Liver (tissue), 9 donors: ENCODE results near the gene NCKIPSD. TPM values are rescaled to one million over a fixed set of nuclear protein-coding genes. Genes with fewer than 3 reads are reported as not detected.

Source experiments
- DNase-seq: peaks from one replicate; pipeline ENCODE4 v3.0.0-alpha.2; 2017; ENCODE audit warnings: low spot score
- H3K27ac ChIP-seq, 2 donors: one replicate each; pipeline ENCODE4 v1.7.0; 2013; ENCODE audit warnings: inconsistent platforms in 2 of 2, low read length in 2 of 2, control low read depth in 1 of 2, low read depth in 1 of 2, mild to moderate bottlenecking in 1 of 2
- H3K27me3 ChIP-seq, 4 donors: one replicate each; pipeline versions ENCODE4 v1.6.1 to v1.7.0; 2013; ENCODE audit warnings: low read length in 3 of 4, inconsistent platforms in 1 of 4, mild to moderate bottlenecking in 1 of 4, moderate library complexity in 1 of 4; ENCODE audit not compliant: control insufficient read depth in 4 of 4, insufficient read depth in 4 of 4
- H3K36me3 ChIP-seq, 4 donors: one replicate each; pipeline versions ENCODE4 v1.6.1 to v1.7.0; 2013; ENCODE audit warnings: low read length in 3 of 4, mild to moderate bottlenecking in 3 of 4, low read depth in 1 of 4, moderate library complexity in 1 of 4; ENCODE audit not compliant: control insufficient read depth in 4 of 4, insufficient read depth in 3 of 4
- H3K4me1 ChIP-seq, 4 donors: one replicate each; pipeline versions ENCODE4 v1.6.1 to v1.7.0; 2013; ENCODE audit warnings: low read length in 3 of 4, mild to moderate bottlenecking in 3 of 4, moderate library complexity in 1 of 4; ENCODE audit not compliant: control insufficient read depth in 4 of 4, insufficient read depth in 4 of 4
- H3K4me3 ChIP-seq, 3 donors: one replicate each; pipeline versions ENCODE4 v1.6.1 to v1.7.0; 2013; ENCODE audit warnings: low read length in 3 of 3, control low read depth in 1 of 3, low read depth in 1 of 3, mild to moderate bottlenecking in 1 of 3
- H3K9ac ChIP-seq, 2 donors: one replicate each; pipeline ENCODE4 v1.7.0; 2013; ENCODE audit warnings: low read length in 2 of 2, mild to moderate bottlenecking in 2 of 2, moderate library complexity in 2 of 2, control low read depth in 1 of 2, low read depth in 1 of 2
- H3K9me3 ChIP-seq, 4 donors: one replicate each; pipeline versions ENCODE4 v1.6.1 to v1.7.0; 2013; ENCODE audit warnings: low read length in 3 of 4; ENCODE audit not compliant: control insufficient read depth in 4 of 4
- FOXA2 ChIP-seq: IDR thresholded peaks from 2 replicates; pipeline ENCODE4 v1.6.1; 2016; ENCODE audit warnings: antibody characterized with exemption
- GABPA ChIP-seq, 2 donors: IDR thresholded peaks in 1 of 2; conservative IDR thresholded peaks in 1 of 2; 2 replicates each; pipeline ENCODE4 v1.6.1; 2016; ENCODE audit warnings: antibody characterized with exemption in 2 of 2, mild to moderate bottlenecking in 1 of 2, moderate library complexity in 1 of 2
- HNF4A ChIP-seq, 2 donors: conservative IDR thresholded peaks; 2 replicates each; pipeline ENCODE4 v1.6.1; 2016; ENCODE audit warnings: antibody characterized with exemption in 2 of 2, mild to moderate bottlenecking in 2 of 2
- JUND ChIP-seq, 2 donors: IDR thresholded peaks; 2 replicates each; pipeline ENCODE4 v1.6.1; 2016; ENCODE audit warnings: antibody characterized with exemption in 2 of 2
- NR2F2 ChIP-seq: IDR thresholded peaks from 2 replicates; pipeline ENCODE4 v1.6.1; 2016; ENCODE audit warnings: antibody characterized with exemption
- RAD21 ChIP-seq, 2 donors: IDR thresholded peaks; 2 replicates each; pipeline ENCODE4 v1.6.1; 2016; ENCODE audit warnings: antibody characterized with exemption in 2 of 2, mild to moderate bottlenecking in 2 of 2
- REST ChIP-seq: IDR thresholded peaks from 2 replicates; pipeline ENCODE4 v1.6.1; 2016; ENCODE audit warnings: antibody characterized with exemption, mild to moderate bottlenecking
- RXRA ChIP-seq, 2 donors: IDR thresholded peaks; 2 replicates each; pipeline ENCODE4 v1.6.1; 2017 to 2018; ENCODE audit warnings: antibody characterized with exemption in 2 of 2, mild to moderate bottlenecking in 1 of 2
- SP1 ChIP-seq: IDR thresholded peaks from 2 replicates; pipeline ENCODE4 v1.6.1; 2018; ENCODE audit warnings: antibody characterized with exemption, mild to moderate bottlenecking
- YY1 ChIP-seq: IDR thresholded peaks from 2 replicates; pipeline ENCODE4 v1.6.1; 2016; ENCODE audit warnings: antibody characterized with exemption, mild to moderate bottlenecking
- ZBTB33 ChIP-seq: IDR thresholded peaks from 2 replicates; pipeline ENCODE4 v1.6.1; 2016; ENCODE audit warnings: antibody characterized with exemption
- WGBS: extraction: QIAGEN DNeasy Blood & Tissue Kit; methylation state at CpG from one replicate; pipeline ENCODE4 v1.1.7; 2013; 5-methylcytosine and 5-hydroxymethylcytosine counted together
- polyA plus RNA-seq, 2 donors: library from polyadenylated mRNA; stranded (reverse) in 1 of 2; unstranded in 1 of 2; fragments of 200-250 nt in 1 of 2; fragments of >200 nt in 1 of 2; fragmentation: Nextera tagmentation in 1 of 2; extraction: Ambion mirVana in 1 of 2; gene quantifications; one replicate each; pipeline versions ENCODE4 v1.2.1 to v1.2.3, GENCODE V29; 2013 to 2015
- total RNA-seq, 2 donors: library from RNA; depleted of rRNA; stranded (reverse); fragments of >200 nt; gene quantifications; one replicate each; pipeline ENCODE4 v1.2.3, GENCODE V29; 2014
- TF ChIP-seq, protein P1 (sequence below): fragments of 150-350 bp; IDR thresholded peaks from 2 replicates; pipeline ENCODE4 v1.5.1; 2017; ENCODE audit warnings: improper control_type of control experiment, low read depth, low read length; ENCODE audit not compliant: missing input control
- donor health status: healthy.
- donor health status: healthy.
- donor health status: healthy.
- donor health status: healthy.
- donor health status: healthy.

NCKIPSD gene
- total and polyA plus RNA-seq, 4 donors, result 5.9 to 12.9 (median 8.7) TPM

DNA sequence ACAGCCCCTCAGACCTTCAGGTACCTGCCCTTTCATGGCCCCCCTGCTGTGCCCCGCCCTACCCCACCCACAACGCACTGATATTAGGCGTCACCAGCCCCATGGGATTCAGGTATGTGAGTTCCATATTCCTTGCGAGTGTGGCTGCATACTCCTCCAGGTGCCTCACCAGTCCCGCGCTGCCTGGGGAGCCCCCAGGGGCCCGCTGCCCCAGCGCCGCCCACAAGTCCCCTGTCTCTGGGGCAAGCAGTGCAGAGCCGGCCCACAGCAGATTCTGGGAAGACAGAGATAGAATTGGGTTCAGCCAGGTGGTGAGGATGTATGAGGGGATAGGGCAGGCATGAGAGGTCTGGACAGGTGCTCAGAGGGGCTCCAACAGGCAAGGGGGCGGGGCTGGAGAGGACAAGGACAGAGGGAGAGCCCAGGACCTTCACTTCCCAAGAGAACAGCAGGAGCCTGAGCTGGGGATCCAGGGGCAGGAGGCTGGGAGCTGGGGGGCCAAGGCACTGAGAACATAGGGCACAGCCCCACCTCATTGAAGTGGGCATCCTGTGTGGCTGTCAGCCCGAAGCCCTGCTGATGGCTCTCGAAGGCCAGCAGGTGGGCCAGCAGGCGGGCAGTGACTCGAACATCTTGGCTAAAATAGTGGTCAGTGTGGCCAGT is 37.4 kb downstream of the NCKIPSD start:
- Histone ChIP-seq H3K27me3 (no peaks in the 10 kb centered on the region), H3K27ac (no peak overlapping the region), H3K36me3 (no peaks in the 10 kb centered on the region), H3K4me3 (no peak overlapping the region), H3K4me1 (no peaks in the 10 kb centered on the region), H3K9me3 (no peaks in the 10 kb centered on the region), H3K9ac (no peak overlapping the region)
- DNase-seq, result no peak
- TF ChIP-seq JUND (IDR thresholded peaks at IDR 0.05) (no peak), YY1 (no peak), SP1 (no peak), GABPA (IDR thresholded peaks at IDR 0.05 in 1 of 2, conservative IDR thresholded peaks at IDR 0.05 in 1 of 2) (no peak), RXRA (IDR thresholded peaks at IDR 0.05) (no peak), HNF4A (conservative IDR thresholded peaks at IDR 0.05) (no peak), FOXA2 (no peak), RAD21 (IDR thresholded peaks at IDR 0.05) (no peak), NR2F2 (no peak), ZBTB33 (no peak)
- TF ChIP-seq, protein P1, sequence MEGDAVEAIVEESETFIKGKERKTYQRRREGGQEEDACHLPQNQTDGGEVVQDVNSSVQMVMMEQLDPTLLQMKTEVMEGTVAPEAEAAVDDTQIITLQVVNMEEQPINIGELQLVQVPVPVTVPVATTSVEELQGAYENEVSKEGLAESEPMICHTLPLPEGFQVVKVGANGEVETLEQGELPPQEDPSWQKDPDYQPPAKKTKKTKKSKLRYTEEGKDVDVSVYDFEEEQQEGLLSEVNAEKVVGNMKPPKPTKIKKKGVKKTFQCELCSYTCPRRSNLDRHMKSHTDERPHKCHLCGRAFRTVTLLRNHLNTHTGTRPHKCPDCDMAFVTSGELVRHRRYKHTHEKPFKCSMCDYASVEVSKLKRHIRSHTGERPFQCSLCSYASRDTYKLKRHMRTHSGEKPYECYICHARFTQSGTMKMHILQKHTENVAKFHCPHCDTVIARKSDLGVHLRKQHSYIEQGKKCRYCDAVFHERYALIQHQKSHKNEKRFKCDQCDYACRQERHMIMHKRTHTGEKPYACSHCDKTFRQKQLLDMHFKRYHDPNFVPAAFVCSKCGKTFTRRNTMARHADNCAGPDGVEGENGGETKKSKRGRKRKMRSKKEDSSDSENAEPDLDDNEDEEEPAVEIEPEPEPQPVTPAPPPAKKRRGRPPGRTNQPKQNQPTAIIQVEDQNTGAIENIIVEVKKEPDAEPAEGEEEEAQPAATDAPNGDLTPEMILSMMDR, result no peak
- WGBS, result 96% methylated on average over 15 of the region's 15 CpGs

- Histone ChIP-seq H3K9ac (no peak overlapping the region), H3K4me1 (no peaks in the 10 kb centered on the region), H3K36me3 (no peaks in the 10 kb centered on the region), H3K9me3 (no peaks in the 10 kb centered on the region), H3K27ac (no peak overlapping the region), H3K27me3 (no peaks in the 10 kb centered on the region), H3K4me3 (no peak overlapping the region)
- 95% methylated on average over 9 of the region's 9 CpGs for whole genome bisulfite sequencing
- TF ChIP-seq REST, result no peak
- DNase-seq, result no peak
Observed at GRCh38 chr3:48647714-48648113, 38.0 kb downstream of the NCKIPSD start.
